GM21447 (cell line): ENCODE data around the gene AKTIP.

ENCODE experiments used
- ATAC-seq: cut with Tn5 transposase; IDR thresholded peaks from one replicate; pipeline ENCODE4 v1.9.1; 2021; ENCODE audit not compliant: unreplicated experiment

The AKTIP gene

DNA sequence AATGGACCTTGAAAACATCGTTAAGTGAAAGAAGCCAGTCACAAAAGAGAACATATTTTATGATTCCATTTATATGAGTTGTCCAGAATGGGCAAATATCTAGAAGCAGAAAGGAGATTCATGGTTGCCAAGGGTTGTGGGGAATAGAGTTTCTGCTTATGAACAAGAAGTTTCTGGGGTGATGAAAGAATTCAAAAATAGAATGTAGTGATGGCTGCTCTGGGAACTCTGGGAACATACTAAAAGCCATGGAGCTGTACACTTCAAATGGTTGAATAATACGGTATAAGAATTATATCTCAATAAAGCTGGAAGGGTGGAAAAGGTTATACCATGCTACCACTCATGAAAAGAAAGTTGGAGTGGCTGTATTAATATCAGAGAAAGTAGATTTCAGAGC, 18.5 kb downstream of the AKTIP start:
- ATAC-seq = no peak

DNA sequence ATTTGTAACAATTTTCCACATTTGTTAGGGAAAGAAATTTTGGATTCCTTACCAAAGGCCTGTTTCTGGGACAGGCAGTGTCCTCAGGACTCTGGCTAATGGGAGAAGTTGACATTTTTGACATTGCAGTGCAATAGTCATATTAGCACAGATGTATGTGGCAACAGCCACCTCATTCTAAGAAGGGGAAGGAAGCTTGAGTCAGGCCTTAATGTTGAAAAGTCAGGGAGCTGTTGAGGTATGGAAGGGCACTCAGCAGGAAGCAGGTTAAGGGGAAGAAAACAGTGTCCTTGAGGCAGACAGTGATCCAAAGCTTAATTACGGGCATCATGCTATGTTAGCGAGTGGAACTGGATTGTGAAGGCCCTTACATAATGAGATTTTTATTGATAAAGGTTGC, 20.9 kb downstream of the AKTIP start:
- no peak for ATAC-seq

DNA sequence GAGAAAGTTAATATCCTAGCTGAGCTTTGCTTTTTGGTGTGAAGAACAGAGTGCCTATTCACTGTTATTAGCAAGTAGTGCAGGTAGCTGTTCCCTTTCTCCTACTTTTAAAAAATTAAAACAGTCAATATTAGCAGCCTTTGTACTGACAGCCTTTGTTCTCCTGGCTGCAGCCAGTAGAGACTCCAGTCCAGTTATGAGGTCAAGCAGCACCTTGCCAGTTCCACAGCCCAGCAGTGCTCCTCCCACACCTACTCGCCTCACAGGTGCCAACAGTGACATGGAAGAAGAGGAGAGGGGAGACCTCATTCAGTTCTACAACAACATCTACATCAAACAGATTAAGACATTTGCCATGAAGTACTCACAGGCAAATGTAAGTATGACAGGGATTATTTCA, 22.6 kb downstream of the AKTIP start:
- no peak for ATAC-seq

DNA sequence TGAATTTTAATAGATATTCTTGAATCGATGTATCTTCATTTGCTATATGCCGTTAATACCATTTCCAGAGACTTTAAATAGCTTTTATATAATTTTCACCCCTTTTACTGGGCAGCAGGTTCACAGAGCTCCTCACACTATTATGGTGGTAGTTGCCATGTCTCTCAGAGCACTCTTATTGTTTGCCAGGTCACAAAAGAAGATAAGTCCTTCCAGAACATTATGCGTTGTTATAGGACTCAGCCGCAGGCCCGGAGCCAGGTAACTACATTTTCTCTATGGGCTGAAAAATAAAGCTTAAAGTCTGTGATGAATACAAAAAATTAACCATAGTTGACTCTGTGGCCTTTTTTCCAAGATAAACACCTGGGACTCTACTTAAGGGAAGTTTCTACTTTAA, 24.0 kb downstream of the AKTIP start:
- no peak for ATAC-seq

DNA sequence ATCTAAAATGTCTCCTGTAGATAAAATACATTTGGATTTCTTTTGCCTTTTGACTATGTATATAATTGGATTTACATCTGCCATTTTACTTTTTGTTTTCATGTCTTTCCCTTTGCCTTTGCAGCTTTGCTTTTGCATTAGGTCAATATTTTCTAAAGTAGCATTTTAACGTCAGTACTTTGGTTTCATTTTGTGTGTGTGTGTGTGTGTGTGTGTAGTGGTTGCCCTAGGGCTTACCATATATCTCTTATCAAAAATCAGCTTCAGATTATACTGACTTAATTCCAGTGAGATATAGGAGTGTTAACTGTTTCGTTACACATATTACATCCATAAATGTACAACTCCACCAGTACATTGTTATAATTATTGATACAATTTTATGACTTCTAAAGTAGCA, 26.1 kb downstream of the AKTIP start:
- no peak for ATAC-seq

DNA sequence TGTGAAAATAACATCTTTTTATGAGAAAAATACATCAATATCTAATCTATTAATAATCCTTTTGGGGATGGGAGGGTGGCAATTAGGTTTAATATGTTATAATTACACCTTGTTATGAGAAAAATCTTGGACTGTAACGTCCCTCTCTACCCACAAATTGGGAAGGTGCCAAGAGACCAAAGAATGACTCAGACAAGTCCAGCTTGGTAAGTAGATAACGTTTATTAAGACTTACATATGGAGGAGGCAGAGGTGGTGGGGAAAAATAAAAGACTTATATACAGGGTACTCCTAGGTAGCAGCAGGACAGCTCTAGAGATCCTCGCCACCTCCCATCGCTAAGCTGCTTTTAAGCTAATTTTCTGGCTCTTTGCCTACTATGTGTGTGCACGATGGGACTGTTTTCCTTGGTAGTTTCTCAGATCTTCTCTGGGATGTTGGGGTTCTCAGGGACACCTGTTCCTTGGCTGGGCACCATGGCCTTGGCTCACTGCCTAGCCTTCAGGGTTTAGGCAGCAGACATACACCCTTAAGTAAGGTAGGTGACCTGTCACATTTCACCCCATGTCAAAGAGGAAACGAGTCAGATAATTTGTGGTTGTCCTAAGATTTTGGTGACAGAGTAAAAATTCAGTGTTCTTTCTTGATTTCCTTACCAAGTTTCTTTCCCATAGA, 37.3 kb downstream of the AKTIP start:
- no peak for ATAC-seq

DNA sequence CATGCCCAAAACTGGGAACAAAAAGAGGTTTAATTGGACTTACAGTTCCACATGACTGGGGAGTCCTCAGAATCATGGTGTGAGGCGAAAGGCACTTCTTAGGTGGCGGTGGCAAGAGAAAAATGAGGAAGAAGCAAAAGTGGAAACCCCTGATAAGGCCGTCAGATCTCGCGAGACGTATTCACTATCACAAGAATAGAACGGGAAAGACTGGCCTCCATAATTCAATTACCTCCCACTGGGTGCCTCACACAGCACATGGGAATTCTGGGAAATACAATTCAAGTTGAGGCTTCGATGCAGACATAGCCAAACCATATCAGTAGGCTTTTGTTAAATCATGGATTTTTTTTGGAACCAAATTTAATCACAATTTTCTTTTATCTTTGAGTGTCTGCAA, 44.4 kb downstream of the AKTIP start:
- ATAC-seq = no peak

DNA sequence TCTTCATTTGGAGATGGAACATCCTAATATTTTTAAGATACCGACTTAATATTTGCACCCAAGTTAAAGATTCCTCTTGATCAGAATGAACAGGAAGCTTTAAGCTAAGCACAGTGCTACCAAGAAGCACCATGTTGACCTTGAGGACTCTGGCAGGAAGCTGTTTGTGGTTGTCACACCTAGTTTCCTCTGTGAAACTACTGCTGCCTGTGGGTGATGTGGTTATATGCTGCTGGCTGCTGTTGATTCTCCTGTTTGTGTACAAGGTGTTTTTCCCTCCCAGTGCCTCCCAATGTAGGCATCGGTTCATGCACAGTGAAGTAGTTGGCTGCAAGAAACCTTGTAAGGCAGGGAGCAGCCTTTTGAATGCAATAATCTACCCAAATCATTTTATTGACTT, 45.3 kb downstream of the AKTIP start:
- ATAC-seq = peak; percentile 100

DNA sequence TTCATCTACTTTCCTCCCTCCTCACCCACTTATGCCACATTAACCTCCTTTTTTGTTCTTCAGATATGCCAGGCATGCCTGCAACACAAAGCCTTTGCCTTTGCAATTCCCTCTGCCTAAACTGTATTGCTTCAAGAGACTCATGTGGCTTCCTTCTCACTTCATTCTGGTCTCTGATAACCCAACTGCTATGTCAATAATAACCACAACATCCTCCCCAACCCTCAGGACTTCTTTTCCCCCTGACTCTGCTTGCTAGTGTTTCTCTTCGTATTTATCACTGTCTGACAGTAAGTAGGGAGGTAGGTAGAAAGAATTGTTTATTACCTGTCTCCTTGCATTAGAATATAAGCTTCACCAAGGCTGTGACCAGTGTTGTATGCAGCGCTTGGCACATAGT, 46.4 kb downstream of the AKTIP start:
- no peak for ATAC-seq

DNA sequence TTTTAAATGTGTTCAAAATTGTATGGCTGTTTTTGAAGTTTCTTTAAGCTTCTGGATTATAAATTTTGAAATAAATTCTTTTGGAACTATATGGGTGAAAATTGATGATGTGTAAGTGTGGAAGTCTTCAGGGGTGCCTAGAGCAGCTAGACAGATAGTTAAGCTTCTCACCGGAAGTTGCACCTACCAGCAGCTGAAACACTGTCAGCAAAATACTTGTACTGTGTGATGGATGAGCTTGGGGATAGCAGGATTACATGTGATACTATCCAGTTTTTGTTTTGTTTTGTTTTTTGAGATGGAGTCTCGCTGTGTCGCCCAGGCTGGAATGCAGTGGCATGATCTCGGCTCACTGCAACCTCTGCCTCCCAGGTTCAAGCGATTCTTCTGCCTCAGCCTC, 49.1 kb downstream of the AKTIP start:
- no peak for ATAC-seq

DNA sequence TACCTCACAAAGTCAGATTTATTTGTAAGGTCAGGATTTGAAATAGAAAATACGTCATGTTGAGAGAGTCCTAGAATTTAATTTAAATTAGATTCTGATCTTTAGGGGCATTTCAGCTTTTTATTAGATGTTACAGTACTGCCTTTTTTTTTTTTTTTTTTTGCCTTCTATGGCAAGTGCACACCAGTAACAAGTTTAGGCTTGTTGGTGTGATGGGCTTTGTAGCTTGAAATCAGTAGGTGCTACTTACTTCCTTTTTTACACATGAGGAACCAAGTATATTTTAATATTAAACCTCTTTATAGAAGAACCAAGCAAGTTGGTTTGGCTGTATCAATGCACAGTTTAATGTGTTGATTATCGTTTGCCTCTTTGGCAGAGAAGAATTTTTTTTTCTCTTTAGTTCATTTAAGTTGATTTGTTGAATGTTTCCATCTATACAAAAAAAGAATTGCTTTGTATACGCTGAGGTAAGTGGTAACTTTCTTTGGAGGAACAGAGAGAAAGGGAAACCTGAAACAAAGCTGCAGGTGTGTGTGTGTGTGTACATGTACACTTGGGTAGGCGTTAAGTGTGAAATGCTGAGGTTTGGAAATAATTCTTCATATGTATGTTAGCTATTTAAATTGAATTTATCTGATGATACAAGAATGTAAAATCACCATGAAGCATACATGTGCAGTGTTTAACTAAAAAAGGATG, 53.0 kb downstream of the AKTIP start:
- no peak for ATAC-seq

DNA sequence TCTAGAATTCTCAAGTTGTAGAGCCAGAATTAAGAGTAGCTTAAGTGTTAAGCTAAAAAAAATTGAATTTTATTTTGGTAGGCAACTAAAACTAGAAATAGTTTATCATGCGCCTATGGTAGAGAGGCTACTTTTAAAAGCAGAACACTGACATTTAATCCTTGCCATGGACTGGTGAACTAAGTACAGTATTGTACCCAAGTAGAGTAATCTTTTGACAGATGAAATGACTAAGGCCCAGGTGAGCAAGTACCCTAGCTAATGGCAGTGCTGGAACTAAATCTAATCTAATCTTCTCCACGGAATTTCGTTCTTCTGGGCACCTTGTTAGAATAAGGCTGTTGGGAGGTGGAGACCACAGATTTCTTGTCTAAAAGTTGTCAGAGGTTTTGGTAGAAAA, 56.9 kb downstream of the AKTIP start:
- no peak for ATAC-seq

DNA sequence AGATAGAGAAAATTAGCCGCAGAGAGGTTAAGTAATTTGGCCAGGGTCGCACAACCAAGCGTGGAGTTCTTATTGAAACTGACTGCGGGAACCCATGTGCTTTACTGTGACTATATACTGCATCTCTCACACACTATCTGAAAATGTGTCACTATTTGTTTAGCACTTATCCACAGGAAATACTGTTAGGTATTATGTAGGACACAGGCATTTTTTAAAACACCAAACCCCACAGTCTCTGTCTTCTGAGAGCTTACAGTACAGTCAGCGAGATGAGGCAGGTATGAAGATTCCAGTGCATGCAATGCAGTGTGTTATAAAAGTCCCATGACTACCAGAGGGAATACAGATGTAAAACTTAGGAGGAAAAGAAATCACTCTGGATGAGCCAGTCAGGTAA, 57.5 kb downstream of the AKTIP start:
- ATAC-seq = no peak
